GM21390 (cell line): ENCODE measurements around the gene GPC5.
"Not testable (repeated sequence)": the region's sequence is repeated elsewhere in the genome, so short reads cannot be mapped to it uniquely, and the experiment has no call there.

Experiments used
- ATAC-seq: cut with Tn5 transposase; IDR thresholded peaks from one replicate; pipeline ENCODE4 v1.9.1; 2021; ENCODE audit not compliant: unreplicated experiment

GPC5 gene

DNA sequence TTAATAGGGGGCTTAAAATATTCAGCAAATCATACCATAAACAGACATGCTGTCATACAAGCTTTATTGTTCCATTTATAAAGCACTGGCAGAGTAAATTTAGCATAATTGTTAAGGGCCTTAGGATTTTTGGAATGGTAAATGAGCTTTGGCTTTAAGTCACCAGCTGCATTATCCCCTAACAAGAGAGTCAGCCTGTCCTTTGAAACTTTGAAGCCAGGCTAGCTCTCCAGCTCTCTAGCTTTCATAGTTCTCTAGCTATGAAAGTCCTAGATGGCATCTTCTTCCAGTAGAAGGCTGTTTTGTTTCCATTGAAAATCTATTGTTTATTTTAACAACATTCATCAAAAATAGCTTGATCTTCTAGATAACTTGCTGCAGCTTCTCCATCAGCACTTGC is 1407.3 kb downstream of the GPC5 start:
- no peak for ATAC-seq

- ATAC-seq = peak; percentile 66
Observed at GRCh38 chr13:92806215-92806614, 1407.8 kb downstream of the GPC5 start.

GRCh38 chr13:92807353-92807752 is 1408.9 kb downstream of the GPC5 start:
- no peak for ATAC-seq

- ATAC-seq = no peak
Observed at GRCh38 chr13:92807966-92808365, 1409.5 kb downstream of the GPC5 start.

GRCh38 chr13:92821324-92821723 is 1422.9 kb downstream of the GPC5 start:
- ATAC-seq = no peak

GRCh38 chr13:92823059-92823458 is 1424.6 kb downstream of the GPC5 start:
- no peak for ATAC-seq

GRCh38 chr13:92825938-92826596 is 1427.6 kb downstream of the GPC5 start:
- ATAC-seq = no peak

DNA sequence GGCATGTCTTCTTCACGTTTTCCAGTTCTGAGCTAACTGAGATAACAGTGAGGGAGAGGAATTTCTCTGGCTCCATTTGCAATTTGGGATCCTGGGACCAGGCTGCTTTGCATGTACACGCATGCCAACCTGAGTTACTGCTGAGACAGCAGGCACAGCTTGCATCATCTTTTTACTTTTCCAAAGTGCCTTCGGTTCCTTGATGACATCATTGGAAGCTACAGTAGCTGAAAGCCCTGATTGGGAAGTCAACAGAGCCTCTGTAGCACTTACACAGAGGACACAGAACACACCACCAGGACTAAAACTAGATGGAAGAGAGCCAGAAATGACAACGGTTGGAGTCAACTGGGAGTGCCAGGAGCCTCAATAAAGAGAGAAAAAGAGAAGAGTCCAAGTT is 1429.1 kb downstream of the GPC5 start:
- no peak for ATAC-seq

DNA sequence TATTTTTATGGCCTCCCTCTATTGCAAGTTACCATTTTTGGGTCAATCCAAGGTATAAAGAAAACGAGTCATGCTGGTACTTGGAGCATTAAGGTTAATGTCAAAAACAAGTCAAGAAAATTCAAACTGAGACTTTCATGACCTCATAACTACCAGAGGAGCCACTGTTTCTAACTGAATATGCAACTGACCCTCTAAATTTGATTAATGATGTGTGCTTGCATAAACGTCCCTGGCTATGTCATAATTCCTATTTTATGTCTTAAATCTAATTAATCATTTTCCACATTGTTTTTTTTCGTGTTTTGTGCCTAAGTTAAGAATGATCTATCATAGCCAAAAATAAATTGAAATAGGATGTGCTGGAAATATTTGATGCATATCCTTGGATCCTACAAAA is 1431.5 kb downstream of the GPC5 start:
- ATAC-seq = no peak

DNA sequence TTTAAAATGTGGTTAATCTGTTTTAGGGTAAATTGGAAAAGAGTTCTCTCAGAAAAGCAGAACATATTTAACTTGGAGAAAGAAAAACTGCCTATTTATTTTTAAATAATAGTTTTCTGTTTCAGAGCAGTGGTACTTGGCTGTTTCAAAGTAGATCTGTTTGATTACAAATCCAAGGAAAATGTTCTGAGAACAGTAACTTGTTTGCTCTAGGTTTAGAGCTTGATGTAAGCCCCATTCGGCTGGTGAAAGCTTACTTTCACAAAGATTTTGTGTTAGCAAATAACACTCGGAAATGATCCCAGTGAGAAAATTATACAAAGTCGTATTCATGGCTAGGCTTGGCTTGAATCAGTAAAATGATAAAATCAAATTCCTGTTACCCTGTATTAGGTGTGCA is 1432.4 kb downstream of the GPC5 start:
- ATAC-seq = no peak

- no peak for ATAC-seq
Observed at GRCh38 chr13:92833071-92833470, 1434.7 kb downstream of the GPC5 start.

DNA sequence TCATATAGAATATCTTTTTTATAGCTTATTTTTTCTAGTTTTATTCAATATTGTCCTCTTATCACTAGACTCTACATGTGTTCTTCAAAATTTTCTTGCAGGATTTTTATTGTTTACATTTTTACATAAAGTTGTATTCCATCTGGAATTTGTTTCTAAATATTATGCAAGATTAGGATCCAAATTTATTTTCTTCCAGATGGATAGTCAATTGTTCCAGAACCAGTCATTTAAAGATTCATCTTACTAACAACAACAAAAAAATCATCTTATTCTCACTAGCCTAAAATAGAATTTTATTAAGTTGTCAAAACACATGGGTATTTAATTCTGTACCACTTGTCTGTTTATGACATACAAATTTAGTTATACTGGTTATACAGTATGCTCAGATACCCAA is 1437.8 kb downstream of the GPC5 start:
- ATAC-seq = no peak

GRCh38 chr13:92838786-92839185 is 1440.4 kb downstream of the GPC5 start:
- ATAC-seq = peak; percentile 58

- no peak for ATAC-seq
Observed at GRCh38 chr13:92842145-92842544, 1443.7 kb downstream of the GPC5 start.

- ATAC-seq = no peak
Observed at GRCh38 chr13:92843549-92843948, 1445.1 kb downstream of the GPC5 start.

DNA sequence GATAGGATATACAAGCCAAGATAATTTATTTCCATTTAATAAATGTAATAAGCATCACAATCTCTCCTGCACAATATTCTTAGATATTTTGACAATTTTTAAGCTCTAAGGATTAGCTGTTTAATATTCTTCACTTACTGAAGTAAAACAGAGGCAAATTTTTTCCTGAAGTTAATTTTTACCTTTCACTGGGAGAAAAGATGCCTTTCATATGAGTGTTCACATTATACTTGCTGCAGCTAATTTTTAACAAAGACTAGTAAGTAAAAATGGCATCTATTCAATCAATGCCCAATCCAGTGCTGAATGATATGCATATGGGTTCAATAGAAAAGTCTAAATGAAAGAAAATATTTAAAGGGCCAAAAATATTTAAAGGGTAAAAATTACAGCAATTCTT is 1451.0 kb downstream of the GPC5 start:
- ATAC-seq = no peak

GRCh38 chr13:92864584-92865284 is 1466.3 kb downstream of the GPC5 start:
- ATAC-seq = no peak

- no peak for ATAC-seq
Observed at GRCh38 chr13:92873029-92873428, 1474.6 kb downstream of the GPC5 start.

DNA sequence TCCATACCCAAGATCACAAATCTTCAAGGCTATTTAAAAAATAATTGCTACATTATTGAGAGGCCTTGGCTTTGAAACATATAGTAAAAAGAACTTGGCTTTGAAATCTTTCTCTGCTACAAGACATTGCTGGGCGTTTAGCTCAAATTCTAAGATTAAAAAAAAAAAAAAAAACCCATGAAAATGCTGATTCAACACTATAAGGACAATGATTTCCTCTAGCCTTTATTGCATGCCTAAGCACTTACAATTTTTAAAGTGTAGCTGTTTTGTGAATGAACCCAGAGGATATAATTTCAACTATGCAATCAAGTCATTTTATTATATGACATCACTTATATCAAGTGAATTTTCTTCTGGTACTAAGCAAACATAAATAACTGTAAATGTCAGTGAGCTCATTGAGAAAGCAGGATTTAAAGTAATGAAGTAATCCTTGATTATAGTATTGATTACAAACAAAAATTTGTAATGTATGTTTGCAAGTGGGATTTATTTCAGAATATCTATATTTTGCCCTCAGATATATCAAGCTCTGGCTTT is 1488.2 kb downstream of the GPC5 start:
- ATAC-seq = no peak

DNA sequence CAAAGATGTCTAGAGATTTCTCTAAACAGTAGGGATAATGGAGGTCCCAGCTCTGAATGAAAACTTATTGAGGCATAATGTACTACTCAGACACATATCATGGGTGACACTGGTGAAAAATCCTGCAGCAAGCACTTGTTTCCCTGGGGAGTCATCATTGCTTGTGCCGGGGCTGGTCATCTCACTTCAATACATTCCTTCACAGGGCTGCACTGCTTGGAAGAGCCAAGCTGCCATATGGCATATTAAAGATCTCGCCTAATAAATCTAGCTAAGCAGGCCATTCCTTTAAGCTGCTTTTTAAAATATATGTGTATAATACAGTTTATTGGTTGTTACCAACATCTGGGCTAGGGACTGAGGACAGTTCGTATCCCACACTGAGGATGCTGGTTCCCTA is 1496.0 kb downstream of the GPC5 start:
- ATAC-seq = no peak

DNA sequence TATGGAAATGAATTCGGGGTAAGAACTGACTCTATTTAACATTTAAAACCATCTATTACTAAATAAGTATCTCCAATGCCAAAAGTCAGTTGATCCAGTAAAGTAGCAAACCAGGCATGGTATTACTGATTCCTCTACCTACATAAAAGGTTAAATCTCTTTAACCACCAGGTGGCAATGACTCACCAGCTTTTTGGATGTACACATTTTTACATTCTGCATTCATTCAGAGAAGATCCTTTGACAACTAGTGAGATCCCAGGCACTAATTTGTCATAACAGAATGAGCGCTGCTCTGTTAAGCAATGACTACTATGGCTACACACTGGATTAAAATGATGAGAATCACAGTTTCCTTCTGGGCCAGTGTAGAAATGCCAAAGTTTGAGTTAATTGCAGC is 1498.4 kb downstream of the GPC5 start:
- no peak for ATAC-seq

- ATAC-seq = not testable (repeated sequence)
Observed at GRCh38 chr13:92898946-92899345, 1500.5 kb downstream of the GPC5 start.

DNA sequence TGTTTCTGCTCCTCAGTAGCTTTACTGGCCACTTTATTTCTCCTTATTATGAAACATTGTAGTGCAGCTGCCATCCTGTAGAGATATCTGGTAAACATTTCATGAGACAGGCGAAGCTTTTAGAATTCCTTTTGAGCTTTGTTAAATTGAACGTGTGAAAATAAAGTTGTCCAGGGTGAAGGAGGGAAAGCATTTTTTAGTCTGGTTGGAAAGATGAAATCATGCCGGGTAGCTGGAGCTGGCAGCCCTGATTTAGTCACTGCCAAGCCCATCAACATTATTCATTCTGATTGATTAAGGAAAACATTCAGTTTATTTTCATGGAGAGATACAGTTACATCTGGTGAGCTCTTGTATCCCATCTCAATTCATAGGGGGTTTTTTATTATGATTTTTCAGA is 1502.0 kb downstream of the GPC5 start:
- ATAC-seq = no peak
